Keratinocyte (primary cell): ENCODE data around the gene TMX3. TPM values are rescaled to one million over a fixed set of nuclear protein-coding genes. Genes with fewer than 3 reads are reported as not detected.
A peak's percentile ranks its signal among the peaks of the same experiment; 100 is the strongest.

Experiments used
- DNase-seq: peaks from one replicate; pipeline ENCODE4 v3.0.0-alpha.2; 2011; ENCODE audit warnings: low read depth, missing footprints, low spot score
- FAIRE-seq: peaks from 2 replicates; lab custom pipeline; 2011; peaks lifted over from hg19 to GRCh38; lab: Jason Lieb, UNC
- H2AFZ ChIP-seq: 2 replicates; pipeline ENCODE4 v1.6.0; 2012; ENCODE audit warnings: low read length, control low read depth, inconsistent platforms; ENCODE audit not compliant: control insufficient read depth
- H3K27ac ChIP-seq: 2 replicates; pipeline ENCODE4 v1.5.1; 2011; ENCODE audit warnings: low read length; ENCODE audit not compliant: control insufficient read depth, insufficient read depth
- H3K27me3 ChIP-seq: 3 replicates; pipeline ENCODE4 v1.6.0; 2011; ENCODE audit warnings: low read length; ENCODE audit not compliant: control insufficient read depth, insufficient read depth; ENCODE audit errors: extremely low read depth
- H3K36me3 ChIP-seq, 2 experiments: 2 replicates in 1 of 2; 3 replicates in 1 of 2; pipeline ENCODE4 v1.5.1; 2011; ENCODE audit warnings: low read length in 2 of 2, mild to moderate bottlenecking in 1 of 2; ENCODE audit not compliant: control insufficient read depth in 2 of 2, insufficient read depth in 2 of 2; ENCODE audit errors: extremely low read depth in 1 of 2
- H3K4me1 ChIP-seq: 3 replicates; pipeline ENCODE4 v1.5.1; 2011; ENCODE audit warnings: low read length; ENCODE audit not compliant: control insufficient read depth, insufficient read depth; ENCODE audit errors: extremely low read depth
- H3K4me2 ChIP-seq: 3 replicates; pipeline ENCODE4 v1.6.0; 2011; ENCODE audit warnings: low read depth, low read length; ENCODE audit not compliant: control insufficient read depth, insufficient read depth; ENCODE audit errors: extremely low read depth
- H3K4me3 ChIP-seq, 3 experiments: fragments of 200-600 bp in 1 of 3; sonication (generic) in 1 of 3; 2 replicates in 2 of 3; 3 replicates in 1 of 3; pipeline ENCODE4 v1.5.1; 2011 to 2016; ENCODE audit warnings: low read length in 3 of 3, mild to moderate bottlenecking in 3 of 3, control low read depth in 2 of 3, inconsistent platforms in 1 of 3, low read depth in 1 of 3, mixed read lengths in 1 of 3, mixed run types in 1 of 3, moderate library complexity in 1 of 3; ENCODE audit not compliant: control insufficient read depth in 2 of 3, insufficient read depth in 2 of 3; ENCODE audit errors: extremely low read depth in 1 of 3
- H3K79me2 ChIP-seq: 2 replicates; pipeline ENCODE4 v1.6.0; 2012; ENCODE audit warnings: low read length; ENCODE audit not compliant: control insufficient read depth, insufficient read depth
- H3K9ac ChIP-seq: 3 replicates; pipeline ENCODE4 v1.6.0; 2011; ENCODE audit warnings: low read length; ENCODE audit not compliant: control insufficient read depth, insufficient read depth; ENCODE audit errors: extremely low read depth
- H3K9me1 ChIP-seq: 3 replicates; pipeline ENCODE4 v1.6.0; 2011; ENCODE audit warnings: low read length; ENCODE audit not compliant: control insufficient read depth, insufficient read depth; ENCODE audit errors: extremely low read depth
- H3K9me3 ChIP-seq: 2 replicates; pipeline ENCODE4 v1.5.1; 2012; ENCODE audit warnings: low read depth, low read length; ENCODE audit not compliant: control insufficient read depth
- H4K20me1 ChIP-seq: 3 replicates; pipeline ENCODE4 v1.6.0; 2011; ENCODE audit warnings: low read length; ENCODE audit not compliant: control insufficient read depth, insufficient read depth; ENCODE audit errors: extremely low read depth
- EZH2 ChIP-seq: IDR thresholded peaks from one replicate; pipeline ENCODE4 v1.6.1; 2012; ENCODE audit warnings: inconsistent platforms, mild to moderate bottlenecking, low read length, moderate library complexity
- dilution Hi-C: fragments of 300-500 bp; cut with MboI; formaldehyde crosslinking; loops from one replicate; pipeline ENCODE4 v1.7.0; 2020; ENCODE audit warnings: low sequenced_read_pairs; ENCODE audit not compliant: extremely low pct_ligation_motif_present
- polyA plus RNA-seq, 5 experiments: library from polyadenylated mRNA; depleted of rRNA in 3 of 5; stranded (reverse) in 3 of 5; stranded (forward) in 1 of 5; unstranded in 1 of 5; fragments of >200 nt; gene quantifications; 1 replicate in 1 of 5; 2 replicates in 3 of 5; 3 replicates in 1 of 5; pipeline versions ENCODE4 v1.2.1 to v1.2.3, GENCODE V29; 2011 to 2012; ENCODE audit warnings: missing spikeins in 2 of 5, low read depth in 1 of 5, low replicate concordance in 1 of 5
- TF ChIP-seq, protein P1 (sequence below), 3 experiments: IDR thresholded peaks in 1 of 3; conservative IDR thresholded peaks in 1 of 3; optimal IDR thresholded peaks in 1 of 3; 2 replicates in 2 of 3; 3 replicates in 1 of 3; pipeline versions ENCODE3 to v1.5.1; 2011; ENCODE audit warnings: low read length in 3 of 3, mild to moderate bottlenecking in 3 of 3, moderate library complexity in 2 of 3, control low read depth in 1 of 3, inconsistent platforms in 1 of 3; ENCODE audit not compliant: insufficient read depth in 2 of 3; ENCODE audit errors: extremely low read depth in 1 of 3

TMX3 gene
- polyA plus RNA-seq, 1 donor (not counting 4 experiments of a cell fraction or from before 2014, with no cell fraction given), result 55.5 TPM

DNA sequence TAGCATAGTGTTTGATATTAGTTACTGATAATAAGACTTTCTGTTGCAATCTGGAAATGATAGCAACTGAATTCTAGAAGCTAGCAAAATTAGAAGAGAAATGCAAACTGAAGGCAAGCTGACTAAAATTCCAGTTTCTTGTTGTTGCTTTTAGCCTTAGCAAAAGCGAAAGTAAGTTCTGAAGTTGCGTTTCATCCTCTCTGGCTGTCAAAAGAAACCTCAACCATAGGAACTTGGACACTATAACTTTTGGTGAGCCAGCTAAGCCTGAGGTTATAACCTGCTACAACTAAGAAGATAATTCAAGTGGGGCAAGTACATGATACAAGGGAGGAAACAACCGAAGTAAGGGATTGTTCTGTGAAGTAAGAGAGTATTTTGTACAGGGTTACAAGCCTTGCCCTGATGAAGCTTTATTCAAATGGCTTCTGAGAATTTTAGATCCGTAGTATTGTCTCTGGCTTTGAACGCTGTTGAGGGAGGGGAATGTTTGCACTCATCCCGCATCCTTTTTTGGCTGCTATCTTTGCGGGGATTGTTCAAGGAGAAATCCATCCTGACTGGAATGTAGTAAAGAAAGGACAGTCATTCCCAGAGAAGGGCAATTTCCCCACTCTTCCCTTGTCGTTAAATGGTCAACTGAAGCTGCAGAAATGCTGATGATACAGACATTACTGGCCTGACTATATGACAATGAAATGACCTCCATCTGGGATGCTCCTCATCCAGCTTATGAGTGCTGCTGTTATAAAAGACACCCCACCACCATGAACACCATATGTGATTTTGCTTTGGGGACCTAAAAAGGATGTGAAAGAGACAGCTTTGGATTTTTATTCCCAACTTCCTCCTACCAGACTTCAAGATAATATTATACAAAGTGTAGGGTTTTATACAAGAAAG is 7.0 kb upstream of the TMX3 start:
- dilution Hi-C loops, result no loop called here
- Histone ChIP-seq H2AFZ (no peak overlapping the region), H3K27me3 (no peaks in the 10 kb centered on the region), H3K4me3 (no peak overlapping the region), H3K9me3 (no peaks in the 10 kb centered on the region), H3K36me3 (no peaks in the 10 kb centered on the region), H3K9me1 (no peaks in the 10 kb centered on the region), H3K27ac (no peak overlapping the region), H3K4me1 (no peaks in the 10 kb centered on the region), H3K9ac (no peak overlapping the region), H4K20me1 (no peaks in the 10 kb centered on the region), H3K79me2 (no peaks in the 10 kb centered on the region), H3K4me2 (peak overlapping the region; percentile 33)
- TF ChIP-seq, protein P1, sequence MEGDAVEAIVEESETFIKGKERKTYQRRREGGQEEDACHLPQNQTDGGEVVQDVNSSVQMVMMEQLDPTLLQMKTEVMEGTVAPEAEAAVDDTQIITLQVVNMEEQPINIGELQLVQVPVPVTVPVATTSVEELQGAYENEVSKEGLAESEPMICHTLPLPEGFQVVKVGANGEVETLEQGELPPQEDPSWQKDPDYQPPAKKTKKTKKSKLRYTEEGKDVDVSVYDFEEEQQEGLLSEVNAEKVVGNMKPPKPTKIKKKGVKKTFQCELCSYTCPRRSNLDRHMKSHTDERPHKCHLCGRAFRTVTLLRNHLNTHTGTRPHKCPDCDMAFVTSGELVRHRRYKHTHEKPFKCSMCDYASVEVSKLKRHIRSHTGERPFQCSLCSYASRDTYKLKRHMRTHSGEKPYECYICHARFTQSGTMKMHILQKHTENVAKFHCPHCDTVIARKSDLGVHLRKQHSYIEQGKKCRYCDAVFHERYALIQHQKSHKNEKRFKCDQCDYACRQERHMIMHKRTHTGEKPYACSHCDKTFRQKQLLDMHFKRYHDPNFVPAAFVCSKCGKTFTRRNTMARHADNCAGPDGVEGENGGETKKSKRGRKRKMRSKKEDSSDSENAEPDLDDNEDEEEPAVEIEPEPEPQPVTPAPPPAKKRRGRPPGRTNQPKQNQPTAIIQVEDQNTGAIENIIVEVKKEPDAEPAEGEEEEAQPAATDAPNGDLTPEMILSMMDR (optimal IDR thresholded peaks at IDR 0.05 in 1 of 3, IDR thresholded peaks at IDR 0.05 in 1 of 3, conservative IDR thresholded peaks at IDR 0.05 in 1 of 3; ENCODE audit: extremely low read depth in 1 of 3, insufficient read depth in 2 of 3, low read length in 3 of 3), result no peak
- no peak for TF ChIP-seq EZH2
- no peak for DNase-seq
- FAIRE-seq, result peak; percentile 61

DNA sequence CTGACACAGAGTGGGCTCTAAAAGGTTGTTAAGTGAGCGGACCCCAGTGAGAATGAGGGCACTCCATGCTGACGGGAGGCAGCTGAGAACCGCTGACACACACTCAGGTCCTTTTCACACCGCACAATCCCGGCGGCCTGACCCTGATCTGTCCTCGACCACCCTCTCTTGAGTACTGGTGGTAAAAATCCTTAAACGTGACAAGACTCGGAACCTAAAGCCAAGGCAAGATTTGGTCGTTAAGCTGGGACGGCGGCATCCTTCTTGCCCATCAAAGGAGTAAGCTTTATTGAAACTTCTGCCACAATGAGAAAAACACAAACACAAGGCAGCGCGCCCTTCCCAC is 569 bp downstream of the TMX3 start:
- Histone ChIP-seq H4K20me1 (no peaks in the 10 kb centered on the region), H2AFZ (peak overlapping the region; percentile 96), H3K4me2 (peak overlapping the region; percentile 75), H3K9ac (peak overlapping the region; percentile 88), H3K27me3 (no peaks in the 10 kb centered on the region), H3K9me3 (no peaks in the 10 kb centered on the region), H3K4me1 (peaks cover 6% of the 10 kb centered on the region), H3K9me1 (no peaks in the 10 kb centered on the region), H3K4me3 (peak overlapping the region; percentile 84 to 99 (median 97)), H3K36me3 (peaks cover 11 to 12% of the 10 kb centered on the region in 2 experiments), H3K27ac (peak overlapping the region; percentile 80), H3K79me2 (peaks cover 29% of the 10 kb centered on the region)
- DNase-seq (no peak), FAIRE-seq (no peak)
- dilution Hi-C loops, result no loop called here
- TF ChIP-seq, protein P1 (optimal IDR thresholded peaks at IDR 0.05 in 1 of 3, IDR thresholded peaks at IDR 0.05 in 1 of 3, conservative IDR thresholded peaks at IDR 0.05 in 1 of 3; ENCODE audit: extremely low read depth in 1 of 3, insufficient read depth in 2 of 3, low read length in 3 of 3), result no peak
- TF ChIP-seq EZH2, result no peak
